Lower lobe of right lung (tissue), 2 donors: ENCODE data around the gene FAM83D. TPM values are rescaled to one million over a fixed set of nuclear protein-coding genes. Genes with fewer than 3 reads are reported as not detected.

Experiments
- ATAC-seq, 2 donors: fragments of 200-7000 bp; cut with Tn5 transposase; one replicate each; pipeline ENCODE4 v1.9.1; 2020 to 2022; ENCODE audit warnings: mild to moderate bottlenecking in 2 of 2, moderate library complexity in 2 of 2
- DNase-seq: peaks from one replicate; pipeline ENCODE4 v3.0.0-alpha.2; 2020
- H3K27ac ChIP-seq: fragments of 200-600 bp; one replicate; pipeline ENCODE4 v1.8.0; 2022
- H3K27me3 ChIP-seq: fragments of 200-600 bp; one replicate; pipeline ENCODE4 v1.8.0; 2022; ENCODE audit warnings: low read depth
- H3K36me3 ChIP-seq: fragments of 200-600 bp; one replicate; pipeline ENCODE4 v1.8.0; 2022; ENCODE audit warnings: mild to moderate bottlenecking
- H3K4me1 ChIP-seq: fragments of 200-600 bp; one replicate; pipeline ENCODE4 v1.8.0; 2022
- H3K4me3 ChIP-seq: fragments of 200-600 bp; one replicate; pipeline ENCODE4 v1.8.0; 2022; ENCODE audit warnings: mild to moderate bottlenecking
- H3K9me3 ChIP-seq: fragments of 200-600 bp; one replicate; pipeline ENCODE4 v1.8.0; 2022
- intact Hi-C: fragments of 100-400 bp; cut with DNase I; formaldehyde crosslinking; loops from one replicate; pipeline ENCODE4 v1.11.0; 2022
- total RNA-seq: library from RNA; stranded (reverse); fragmentation: NEBNext Ultra II Directional; extraction: Animal tissue kit (Norgen Biotek cat#: 25700); gene quantifications from one replicate; pipeline ENCODE4 v1.2.1, GENCODE V29; 2021
- TF ChIP-seq, protein P1 (sequence below): fragments of 200-600 bp; IDR thresholded peaks from one replicate; pipeline ENCODE4 v1.8.0; 2022; ENCODE audit warnings: antibody characterized with exemption, mild to moderate bottlenecking
- donor health status: DM: no; HTN: yes; CAD: no; lungs with severe emphysema.

The FAM83D gene
- total RNA-seq, 1 donor from 2014 or later, result 0.71 TPM

DNA sequence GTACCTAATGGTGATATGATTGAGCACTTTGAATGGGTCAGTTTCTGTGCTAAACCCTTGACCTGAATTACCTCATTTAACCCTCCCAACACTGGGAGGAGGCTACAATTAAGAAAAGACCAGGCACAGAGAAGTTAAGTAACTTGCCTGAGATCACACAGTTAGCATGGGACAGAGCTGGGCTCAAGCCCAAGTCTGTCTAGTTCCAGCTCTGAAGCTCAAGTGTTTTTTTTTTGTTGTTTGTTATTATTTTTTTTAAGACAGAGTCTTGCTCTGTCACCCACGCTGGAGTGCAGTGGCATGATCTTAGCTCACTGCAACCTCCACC is 4.0 kb downstream of the FAM83D start:
- H3K9me3 ChIP-seq, result no peaks in the 10 kb centered on the region
- no peak for ATAC-seq
- H3K27ac ChIP-seq, result no peak overlapping the region
- TF ChIP-seq, protein P1, sequence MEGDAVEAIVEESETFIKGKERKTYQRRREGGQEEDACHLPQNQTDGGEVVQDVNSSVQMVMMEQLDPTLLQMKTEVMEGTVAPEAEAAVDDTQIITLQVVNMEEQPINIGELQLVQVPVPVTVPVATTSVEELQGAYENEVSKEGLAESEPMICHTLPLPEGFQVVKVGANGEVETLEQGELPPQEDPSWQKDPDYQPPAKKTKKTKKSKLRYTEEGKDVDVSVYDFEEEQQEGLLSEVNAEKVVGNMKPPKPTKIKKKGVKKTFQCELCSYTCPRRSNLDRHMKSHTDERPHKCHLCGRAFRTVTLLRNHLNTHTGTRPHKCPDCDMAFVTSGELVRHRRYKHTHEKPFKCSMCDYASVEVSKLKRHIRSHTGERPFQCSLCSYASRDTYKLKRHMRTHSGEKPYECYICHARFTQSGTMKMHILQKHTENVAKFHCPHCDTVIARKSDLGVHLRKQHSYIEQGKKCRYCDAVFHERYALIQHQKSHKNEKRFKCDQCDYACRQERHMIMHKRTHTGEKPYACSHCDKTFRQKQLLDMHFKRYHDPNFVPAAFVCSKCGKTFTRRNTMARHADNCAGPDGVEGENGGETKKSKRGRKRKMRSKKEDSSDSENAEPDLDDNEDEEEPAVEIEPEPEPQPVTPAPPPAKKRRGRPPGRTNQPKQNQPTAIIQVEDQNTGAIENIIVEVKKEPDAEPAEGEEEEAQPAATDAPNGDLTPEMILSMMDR, result no peak
- peaks cover 3% of the 10 kb centered on the region for H3K27me3 ChIP-seq
- intact Hi-C loops, result no loop called here
- no peaks in the 10 kb centered on the region for H3K36me3 ChIP-seq
- no peak overlapping the region for H3K4me3 ChIP-seq
- H3K4me1 ChIP-seq, result peaks cover 14% of the 10 kb centered on the region
- no peak for DNase-seq

DNA sequence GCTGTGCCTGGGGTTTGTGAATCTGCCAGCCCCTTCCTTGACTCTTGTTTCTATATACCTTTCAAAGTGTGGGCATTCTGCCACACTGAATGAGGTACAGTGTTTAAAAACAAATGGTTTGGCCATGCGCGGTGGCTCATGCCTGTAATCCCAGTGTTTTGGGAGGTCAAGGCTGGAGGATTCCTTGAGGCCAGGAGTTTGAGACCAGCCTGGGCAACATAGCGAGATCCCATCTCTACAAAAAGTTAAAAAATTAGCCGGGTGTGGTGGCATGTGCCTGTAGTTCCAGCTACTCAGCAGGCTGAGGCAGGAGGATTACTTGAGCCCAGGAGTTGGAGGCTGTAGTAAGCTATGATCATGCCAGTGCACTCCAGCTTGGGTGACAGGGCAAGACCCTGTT is 5.8 kb downstream of the FAM83D start:
- Histone ChIP-seq H3K27me3 (peaks cover 3% of the 10 kb centered on the region), H3K27ac (no peak overlapping the region), H3K9me3 (no peaks in the 10 kb centered on the region), H3K4me3 (no peak overlapping the region), H3K4me1 (peaks cover 9% of the 10 kb centered on the region), H3K36me3 (no peaks in the 10 kb centered on the region)
- ATAC-seq, result no peak
- TF ChIP-seq, protein P1, result no peak
- no peak for DNase-seq
- intact Hi-C loops, result no loop called here

- ATAC-seq (no peak), DNase-seq (no peak)
Measured at GRCh38 chr20:38932457-38933120, 6.4 kb downstream of the FAM83D start.

DNA sequence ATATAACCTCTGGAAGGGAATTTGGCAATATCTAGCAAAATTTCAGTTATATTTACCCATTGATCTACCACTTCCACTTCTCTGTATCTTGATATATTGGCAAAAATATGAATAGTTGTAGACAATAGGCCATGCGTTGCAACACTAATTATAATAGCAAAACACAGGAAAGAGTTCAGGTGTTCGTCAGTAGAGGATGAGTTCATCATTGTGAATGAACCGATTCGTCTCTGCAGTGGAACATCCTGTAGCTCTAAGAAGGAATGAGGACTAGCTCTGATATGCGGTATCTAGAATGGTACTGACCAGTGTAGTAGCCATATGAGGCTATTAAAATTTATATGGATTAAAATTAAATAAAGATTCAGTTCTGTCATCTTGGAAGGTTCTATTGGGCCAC is 8.3 kb downstream of the FAM83D start:
- Histone ChIP-seq H3K9me3 (no peaks in the 10 kb centered on the region), H3K36me3 (no peaks in the 10 kb centered on the region), H3K4me3 (no peak overlapping the region), H3K27me3 (no peaks in the 10 kb centered on the region), H3K27ac (no peak overlapping the region), H3K4me1 (no peaks in the 10 kb centered on the region)
- TF ChIP-seq, protein P1, result no peak
- intact Hi-C loops, result no loop called here
- ATAC-seq, result no peak
- no peak for DNase-seq

More at GRCh38 chr20:38932457-38933120, 6.4 kb downstream of the FAM83D start:
- peaks cover 3% of the 10 kb centered on the region for H3K27me3 ChIP-seq
- H3K36me3 ChIP-seq, result no peaks in the 10 kb centered on the region
- TF ChIP-seq, protein P1, result no peak
- no peaks in the 10 kb centered on the region for H3K9me3 ChIP-seq
- intact Hi-C loops, result no loop called here
- no peak overlapping the region for H3K27ac ChIP-seq
- no peak overlapping the region for H3K4me3 ChIP-seq
- peaks cover 3% of the 10 kb centered on the region for H3K4me1 ChIP-seq

DNA sequence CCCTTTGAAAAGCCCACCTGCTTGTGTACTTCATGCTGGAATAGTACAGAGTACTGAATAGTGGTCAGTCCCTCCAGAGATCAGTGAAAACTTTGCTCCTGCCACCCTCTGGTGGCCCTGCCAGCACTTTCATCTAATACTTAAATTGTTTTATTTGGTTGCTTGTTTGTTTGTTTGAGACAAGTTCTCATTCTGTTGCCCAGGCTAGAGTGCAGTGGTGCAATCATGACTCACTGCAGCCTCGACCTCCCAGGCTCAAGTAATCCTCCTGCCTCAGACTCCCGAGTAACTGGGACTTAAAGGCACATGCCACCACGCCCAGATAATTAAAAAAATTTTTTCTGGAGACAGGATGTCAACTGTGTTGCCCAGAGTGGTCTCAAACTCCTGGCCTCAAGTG is 9.1 kb downstream of the FAM83D start:
- Histone ChIP-seq H3K9me3 (no peaks in the 10 kb centered on the region), H3K4me3 (no peak overlapping the region), H3K27me3 (no peaks in the 10 kb centered on the region), H3K4me1 (no peaks in the 10 kb centered on the region), H3K36me3 (no peaks in the 10 kb centered on the region), H3K27ac (no peak overlapping the region)
- intact Hi-C loops, result no loop called here
- ATAC-seq (no peak), DNase-seq (no peak)
- TF ChIP-seq, protein P1, result no peak
